ENCODE measurements around the gene RIPPLY3.

RIPPLY3 gene

GRCh38 chr21:37061926-37062592 lies 55.6 kb downstream of the RIPPLY3 start:
- DNase-seq (ENCODE audit: low read depth) = no peak

GRCh38 chr21:37062593-37062935 lies 56.1 kb downstream of the RIPPLY3 start:
- DNase-seq (ENCODE audit: low read depth) = no peak

GRCh38 chr21:37063433-37063832 lies 56.9 kb downstream of the RIPPLY3 start:
- no peak for DNase-seq (ENCODE audit: low read depth)

GRCh38 chr21:37064841-37065240 lies 58.3 kb downstream of the RIPPLY3 start:
- no peak for DNase-seq (ENCODE audit: low read depth)

GRCh38 chr21:37065561-37066177 lies 59.2 kb downstream of the RIPPLY3 start:
- DNase-seq (ENCODE audit: low read depth) = no peak

Data from stimulated activated CD8-positive, alpha-beta memory T cell treated with anti-CD3 and anti-CD28 coated beads, Interleukin-4, amount 100 ng/mL, for 24 hours (primary cell).